Endothelial cell of umbilical vein (primary cell): Measurements from ENCODE around the gene TIMM9.

Source experiments
- POLR2A ChIP-seq: IDR thresholded peaks from 2 replicates; pipeline ENCODE4 v1.6.1; 2012; ENCODE audit warnings: low read depth, mild to moderate bottlenecking, control low read depth, low read length
- POLR2AphosphoS5 ChIP-seq: IDR thresholded peaks from 2 replicates; pipeline ENCODE4 v1.6.1; 2012; ENCODE audit warnings: low read depth, mild to moderate bottlenecking, control low read depth, low read length, moderate library complexity; ENCODE audit not compliant: insufficient read depth
- TF ChIP-seq, protein P1 (sequence below), 2 donors: IDR thresholded peaks; 1 replicate in 1 of 2; 2 replicates in 1 of 2; pipeline ENCODE4 v1.5.1; 2011; ENCODE audit warnings: low read length in 2 of 2, mild to moderate bottlenecking in 2 of 2, moderate library complexity in 2 of 2, control low read depth in 1 of 2, inconsistent platforms in 1 of 2, low read depth in 1 of 2; ENCODE audit not compliant: insufficient read depth in 1 of 2; ENCODE audit errors: extremely low read depth in 1 of 2

DNA sequence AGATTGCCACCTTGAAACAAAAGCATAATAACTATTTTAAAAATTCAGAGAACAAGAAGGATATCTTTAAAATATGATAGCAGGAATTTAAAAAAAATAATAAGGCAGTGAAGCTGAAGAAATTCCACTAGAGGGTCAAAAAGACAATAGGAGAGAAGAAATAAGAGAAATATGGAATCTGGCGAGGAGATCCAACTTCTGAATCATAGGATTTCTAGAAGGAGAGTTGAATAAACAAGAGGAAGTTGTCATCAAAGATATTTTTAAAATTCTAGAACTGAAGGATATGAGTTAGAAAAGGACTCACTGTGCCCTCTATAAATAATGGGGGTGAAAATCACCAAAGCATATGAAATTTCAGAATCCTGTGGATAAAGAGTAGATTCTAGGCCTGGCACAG lies 58.4 kb downstream of the TIMM9 start:
- TF ChIP-seq POLR2A (no peak), POLR2AphosphoS5 (no peak)
- TF ChIP-seq, protein P1, sequence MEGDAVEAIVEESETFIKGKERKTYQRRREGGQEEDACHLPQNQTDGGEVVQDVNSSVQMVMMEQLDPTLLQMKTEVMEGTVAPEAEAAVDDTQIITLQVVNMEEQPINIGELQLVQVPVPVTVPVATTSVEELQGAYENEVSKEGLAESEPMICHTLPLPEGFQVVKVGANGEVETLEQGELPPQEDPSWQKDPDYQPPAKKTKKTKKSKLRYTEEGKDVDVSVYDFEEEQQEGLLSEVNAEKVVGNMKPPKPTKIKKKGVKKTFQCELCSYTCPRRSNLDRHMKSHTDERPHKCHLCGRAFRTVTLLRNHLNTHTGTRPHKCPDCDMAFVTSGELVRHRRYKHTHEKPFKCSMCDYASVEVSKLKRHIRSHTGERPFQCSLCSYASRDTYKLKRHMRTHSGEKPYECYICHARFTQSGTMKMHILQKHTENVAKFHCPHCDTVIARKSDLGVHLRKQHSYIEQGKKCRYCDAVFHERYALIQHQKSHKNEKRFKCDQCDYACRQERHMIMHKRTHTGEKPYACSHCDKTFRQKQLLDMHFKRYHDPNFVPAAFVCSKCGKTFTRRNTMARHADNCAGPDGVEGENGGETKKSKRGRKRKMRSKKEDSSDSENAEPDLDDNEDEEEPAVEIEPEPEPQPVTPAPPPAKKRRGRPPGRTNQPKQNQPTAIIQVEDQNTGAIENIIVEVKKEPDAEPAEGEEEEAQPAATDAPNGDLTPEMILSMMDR (IDR thresholded peaks at IDR 0.05; ENCODE audit: extremely low read depth in 1 of 2, insufficient read depth in 1 of 2, low read depth in 1 of 2, low read length in 2 of 2) = no peak
